ENCODE results near the gene ATOH8.

The ATOH8 gene

DNA sequence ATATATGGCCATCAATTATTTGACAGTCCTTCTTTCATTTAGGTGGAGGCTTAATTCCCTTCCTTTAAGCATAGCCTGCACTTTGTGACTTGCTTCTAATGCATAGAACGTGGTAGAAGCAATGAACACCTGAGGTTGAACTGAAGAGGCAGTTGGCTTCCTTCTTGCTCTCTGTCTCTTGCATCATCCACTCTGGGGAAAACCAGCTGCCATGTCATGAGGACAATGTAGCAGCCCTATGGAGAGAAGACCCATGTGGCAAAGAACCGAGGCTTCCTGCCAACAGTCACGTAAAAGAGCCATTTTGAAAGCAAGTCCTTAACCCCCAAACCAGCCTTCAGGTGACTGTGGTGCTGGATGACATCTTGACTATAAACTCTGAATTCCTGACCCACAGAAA lies 46.8 kb downstream of the ATOH8 start:
- Histone ChIP-seq H3K4me3 (ENCODE audit: low read length) (no peak overlapping the region), H3K4me2 (ENCODE audit: low read length) (no peak overlapping the region), H3K36me3 (ENCODE audit: control insufficient read depth, low read length) (no peaks in the 10 kb centered on the region), H3K79me2 (ENCODE audit: control insufficient read depth, low read length) (no peaks in the 10 kb centered on the region), H3K9me3 (ENCODE audit: control insufficient read depth, insufficient read depth, low read length) (no peaks in the 10 kb centered on the region), H3K9me2 (replicated peaks; ENCODE audit: control insufficient read depth, low read length) (no peaks in the 10 kb centered on the region), H3K27ac (ENCODE audit: low read depth, low read length) (no peak overlapping the region), H4K20me1 (ENCODE audit: control insufficient read depth, insufficient read depth, low read depth, low read length) (no peaks in the 10 kb centered on the region), H3K4me1 (ENCODE audit: control insufficient read depth, low read length) (peaks cover 4% of the 10 kb centered on the region), H3F3A (ENCODE audit: control insufficient read depth, insufficient read depth) (no peaks in the 10 kb centered on the region), H3K27me3 (ENCODE audit: control insufficient read depth, low read length) (peaks cover 30% of the 10 kb centered on the region)
- no peak for TF ChIP-seq EZH2phosphoT487 (IDR thresholded peaks at IDR 0.05; ENCODE audit: borderline replicate concordance, low read length)

DNA sequence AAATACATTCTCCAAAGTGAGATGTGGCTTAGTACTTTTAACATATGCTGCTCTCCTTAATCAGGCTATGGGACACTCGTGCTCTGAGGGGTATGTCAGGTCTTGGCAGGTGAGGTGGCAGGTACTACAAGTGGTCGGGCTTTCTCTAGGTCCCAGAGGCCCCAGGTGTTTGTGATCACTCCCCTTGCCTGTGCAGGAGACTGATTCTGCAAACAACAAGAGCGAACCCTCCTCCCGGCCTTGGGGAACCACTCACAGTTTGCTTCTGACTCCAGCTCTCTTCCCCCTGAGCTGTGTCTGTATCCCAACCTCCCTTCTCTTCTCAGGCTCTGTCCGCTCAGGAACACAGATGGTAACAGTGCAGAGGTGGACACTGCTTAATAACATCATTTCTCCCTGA lies 48.1 kb downstream of the ATOH8 start:
- TF ChIP-seq, protein P1, sequence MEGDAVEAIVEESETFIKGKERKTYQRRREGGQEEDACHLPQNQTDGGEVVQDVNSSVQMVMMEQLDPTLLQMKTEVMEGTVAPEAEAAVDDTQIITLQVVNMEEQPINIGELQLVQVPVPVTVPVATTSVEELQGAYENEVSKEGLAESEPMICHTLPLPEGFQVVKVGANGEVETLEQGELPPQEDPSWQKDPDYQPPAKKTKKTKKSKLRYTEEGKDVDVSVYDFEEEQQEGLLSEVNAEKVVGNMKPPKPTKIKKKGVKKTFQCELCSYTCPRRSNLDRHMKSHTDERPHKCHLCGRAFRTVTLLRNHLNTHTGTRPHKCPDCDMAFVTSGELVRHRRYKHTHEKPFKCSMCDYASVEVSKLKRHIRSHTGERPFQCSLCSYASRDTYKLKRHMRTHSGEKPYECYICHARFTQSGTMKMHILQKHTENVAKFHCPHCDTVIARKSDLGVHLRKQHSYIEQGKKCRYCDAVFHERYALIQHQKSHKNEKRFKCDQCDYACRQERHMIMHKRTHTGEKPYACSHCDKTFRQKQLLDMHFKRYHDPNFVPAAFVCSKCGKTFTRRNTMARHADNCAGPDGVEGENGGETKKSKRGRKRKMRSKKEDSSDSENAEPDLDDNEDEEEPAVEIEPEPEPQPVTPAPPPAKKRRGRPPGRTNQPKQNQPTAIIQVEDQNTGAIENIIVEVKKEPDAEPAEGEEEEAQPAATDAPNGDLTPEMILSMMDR (IDR thresholded peaks at IDR 0.05; ENCODE audit: low read depth, low read length, poor library complexity, severe bottlenecking), result no peak
- H3K4me3 ChIP-seq (ENCODE audit: low read length), result no peak overlapping the region

DNA sequence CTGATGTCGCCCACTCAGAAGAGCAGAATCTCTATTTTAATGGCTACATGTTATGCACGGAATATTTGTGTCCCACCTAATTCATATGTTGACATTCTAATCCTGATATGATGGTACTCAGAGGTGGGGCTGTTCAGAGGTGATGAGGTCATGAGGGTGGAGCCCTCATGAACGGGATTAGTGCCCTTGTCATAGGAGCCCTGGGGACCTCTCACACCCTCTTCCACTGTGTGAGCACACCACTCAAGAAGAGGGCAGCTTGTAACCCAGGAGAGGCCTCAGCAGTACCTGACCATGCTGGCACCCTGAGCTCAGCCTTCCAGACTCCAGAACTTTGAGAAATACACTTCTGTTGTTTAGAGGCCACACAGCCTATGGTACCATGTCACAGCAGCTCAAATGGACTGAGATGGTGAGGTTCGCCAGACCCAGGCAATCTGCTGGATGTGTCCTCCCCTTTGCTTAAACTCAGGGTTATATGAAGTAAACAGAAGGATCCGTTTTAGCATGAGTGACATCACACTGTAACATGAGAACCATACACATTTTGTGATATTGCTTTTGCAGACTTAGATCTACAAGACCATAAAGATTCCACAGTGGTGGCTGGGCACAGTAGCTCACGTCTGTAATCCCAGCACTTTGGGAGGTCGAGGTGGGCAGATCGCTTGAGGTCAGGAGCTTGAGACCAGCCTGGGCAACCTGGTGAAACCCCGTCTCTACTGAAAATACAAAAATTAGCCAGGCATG lies 48.7 kb downstream of the ATOH8 start:
- Histone ChIP-seq H3K9me2 (replicated peaks; ENCODE audit: control insufficient read depth, low read length) (no peaks in the 10 kb centered on the region), H3K4me3 (ENCODE audit: low read length) (no peak overlapping the region), H3K9me3 (ENCODE audit: control insufficient read depth, insufficient read depth, low read length) (no peaks in the 10 kb centered on the region), H3K27ac (ENCODE audit: low read depth, low read length) (no peak overlapping the region), H3F3A (ENCODE audit: control insufficient read depth, insufficient read depth) (no peaks in the 10 kb centered on the region), H3K4me2 (ENCODE audit: low read length) (no peak overlapping the region), H3K79me2 (ENCODE audit: control insufficient read depth, low read length) (no peaks in the 10 kb centered on the region), H3K36me3 (ENCODE audit: control insufficient read depth, low read length) (no peaks in the 10 kb centered on the region), H3K4me1 (ENCODE audit: control insufficient read depth, low read length) (peaks cover 4% of the 10 kb centered on the region), H3K27me3 (ENCODE audit: control insufficient read depth, low read length) (peaks cover 30% of the 10 kb centered on the region), H4K20me1 (ENCODE audit: control insufficient read depth, insufficient read depth, low read depth, low read length) (no peaks in the 10 kb centered on the region)
- TF ChIP-seq, protein P1 (IDR thresholded peaks at IDR 0.05; ENCODE audit: low read depth, low read length, poor library complexity, severe bottlenecking), result no peak
- TF ChIP-seq EZH2phosphoT487 (IDR thresholded peaks at IDR 0.05; ENCODE audit: borderline replicate concordance, low read length), result no peak

More for the DNA sequence above, 48.1 kb downstream of the ATOH8 start:
- Histone ChIP-seq H4K20me1 (ENCODE audit: control insufficient read depth, insufficient read depth, low read depth, low read length) (no peaks in the 10 kb centered on the region), H3K4me2 (ENCODE audit: low read length) (no peak overlapping the region), H3K4me1 (ENCODE audit: control insufficient read depth, low read length) (peaks cover 4% of the 10 kb centered on the region), H3K27me3 (ENCODE audit: control insufficient read depth, low read length) (peaks cover 30% of the 10 kb centered on the region), H3F3A (ENCODE audit: control insufficient read depth, insufficient read depth) (no peaks in the 10 kb centered on the region), H3K27ac (ENCODE audit: low read depth, low read length) (no peak overlapping the region), H3K9me3 (ENCODE audit: control insufficient read depth, insufficient read depth, low read length) (no peaks in the 10 kb centered on the region), H3K9me2 (replicated peaks; ENCODE audit: control insufficient read depth, low read length) (no peaks in the 10 kb centered on the region), H3K36me3 (ENCODE audit: control insufficient read depth, low read length) (no peaks in the 10 kb centered on the region), H3K79me2 (ENCODE audit: control insufficient read depth, low read length) (no peaks in the 10 kb centered on the region)

DNA sequence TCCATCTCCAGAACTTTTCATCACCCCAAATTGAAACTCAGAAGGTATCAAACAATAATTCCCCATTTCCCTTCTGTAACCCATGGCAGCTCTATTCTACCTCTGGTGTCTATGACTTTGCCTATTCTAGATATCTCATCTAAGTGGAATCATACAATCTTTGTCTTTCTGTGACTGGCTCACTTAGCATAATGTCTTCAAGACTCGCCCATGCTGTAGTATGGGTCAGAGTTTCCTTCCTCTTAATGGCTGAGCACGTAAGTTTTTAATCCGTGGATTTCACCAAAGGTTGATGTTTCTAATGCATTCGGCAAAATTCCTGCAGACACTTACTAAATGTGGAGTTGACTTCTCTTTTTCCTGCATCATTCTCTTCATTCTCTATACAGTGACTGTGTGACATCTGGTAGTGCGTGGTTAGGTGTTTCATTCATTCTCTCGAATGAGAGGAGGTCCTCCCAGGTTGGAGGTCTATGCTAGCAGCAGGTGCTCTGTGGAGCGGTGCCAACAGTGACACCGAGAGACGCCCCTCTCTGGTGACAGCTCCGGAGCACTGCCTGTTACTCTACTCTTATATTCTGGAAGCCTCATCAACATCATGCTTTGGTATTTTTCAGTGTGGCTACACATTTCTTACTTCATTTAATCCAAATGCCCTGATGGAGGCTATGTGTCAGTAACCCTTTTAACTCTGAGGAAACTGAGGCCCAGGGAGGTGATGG lies 50.1 kb downstream of the ATOH8 start:
- TF ChIP-seq, protein P1 (IDR thresholded peaks at IDR 0.05; ENCODE audit: low read depth, low read length, poor library complexity, severe bottlenecking), result no peak
- no peak for TF ChIP-seq EZH2phosphoT487 (IDR thresholded peaks at IDR 0.05; ENCODE audit: borderline replicate concordance, low read length)
- H3K36me3 ChIP-seq (ENCODE audit: control insufficient read depth, low read length), result no peaks in the 10 kb centered on the region
- H3K27me3 ChIP-seq (ENCODE audit: control insufficient read depth, low read length), result peaks cover 29% of the 10 kb centered on the region
- H3K27ac ChIP-seq (ENCODE audit: low read depth, low read length), result no peak overlapping the region
- no peak overlapping the region for H3K4me2 ChIP-seq (ENCODE audit: low read length)
- H3K4me1 ChIP-seq (ENCODE audit: control insufficient read depth, low read length), result peaks cover 4% of the 10 kb centered on the region
- H3K9me3 ChIP-seq (ENCODE audit: control insufficient read depth, insufficient read depth, low read length), result no peaks in the 10 kb centered on the region
- H4K20me1 ChIP-seq (ENCODE audit: control insufficient read depth, insufficient read depth, low read depth, low read length), result no peaks in the 10 kb centered on the region
- no peaks in the 10 kb centered on the region for H3F3A ChIP-seq (ENCODE audit: control insufficient read depth, insufficient read depth)
- H3K9me2 ChIP-seq (replicated peaks; ENCODE audit: control insufficient read depth, low read length), result no peaks in the 10 kb centered on the region
- H3K79me2 ChIP-seq (ENCODE audit: control insufficient read depth, low read length), result no peaks in the 10 kb centered on the region
- no peak overlapping the region for H3K4me3 ChIP-seq (ENCODE audit: low read length)

Data from DOHH2 (cell line).